Neural cell (in vitro differentiated cells): ENCODE results near the gene KDM4B.

Experiments used
- EP300 ChIP-seq: fragments of 450-650 bp; conservative IDR thresholded peaks from 2 replicates; pipeline ENCODE4 v1.6.1; 2014; ENCODE audit warnings: antibody characterized with exemption, mild to moderate bottlenecking, moderate library complexity; ENCODE audit not compliant: poor library complexity, severe bottlenecking
- EZH2 ChIP-seq: fragments of 200-600, 300-800 bp; shearing (Covaris generic), sonication (generic); IDR thresholded peaks from 2 replicates; pipeline ENCODE4 v1.6.1; 2014; ENCODE audit warnings: antibody characterized with exemption, low read length, borderline replicate concordance, mild to moderate bottlenecking; ENCODE audit not compliant: insufficient read depth, poor library complexity, severe bottlenecking
- POLR2AphosphoS5 ChIP-seq: IDR thresholded peaks from 2 replicates; pipeline ENCODE4 v1.6.1; 2012
- SMC3 ChIP-seq: fragments of 450-650 bp; conservative IDR thresholded peaks from 2 replicates; pipeline ENCODE4 v1.6.1; 2014; ENCODE audit warnings: antibody characterized with exemption, mild to moderate bottlenecking, moderate library complexity; ENCODE audit not compliant: poor library complexity
- TAF1 ChIP-seq: IDR thresholded peaks from 2 replicates; pipeline ENCODE4 v1.6.1; 2012; ENCODE audit warnings: low read depth
- TF ChIP-seq, protein P1 (sequence below): fragments of 450-650 bp; IDR thresholded peaks from 2 replicates; pipeline ENCODE4 v1.5.1; 2014; ENCODE audit warnings: antibody characterized with exemption, mild to moderate bottlenecking, moderate library complexity; ENCODE audit not compliant: poor library complexity, severe bottlenecking
- TF ChIP-seq, protein P2 (sequence below): IDR thresholded peaks from 2 replicates; pipeline ENCODE4 v1.6.1; 2012; ENCODE audit warnings: borderline replicate concordance

DNA sequence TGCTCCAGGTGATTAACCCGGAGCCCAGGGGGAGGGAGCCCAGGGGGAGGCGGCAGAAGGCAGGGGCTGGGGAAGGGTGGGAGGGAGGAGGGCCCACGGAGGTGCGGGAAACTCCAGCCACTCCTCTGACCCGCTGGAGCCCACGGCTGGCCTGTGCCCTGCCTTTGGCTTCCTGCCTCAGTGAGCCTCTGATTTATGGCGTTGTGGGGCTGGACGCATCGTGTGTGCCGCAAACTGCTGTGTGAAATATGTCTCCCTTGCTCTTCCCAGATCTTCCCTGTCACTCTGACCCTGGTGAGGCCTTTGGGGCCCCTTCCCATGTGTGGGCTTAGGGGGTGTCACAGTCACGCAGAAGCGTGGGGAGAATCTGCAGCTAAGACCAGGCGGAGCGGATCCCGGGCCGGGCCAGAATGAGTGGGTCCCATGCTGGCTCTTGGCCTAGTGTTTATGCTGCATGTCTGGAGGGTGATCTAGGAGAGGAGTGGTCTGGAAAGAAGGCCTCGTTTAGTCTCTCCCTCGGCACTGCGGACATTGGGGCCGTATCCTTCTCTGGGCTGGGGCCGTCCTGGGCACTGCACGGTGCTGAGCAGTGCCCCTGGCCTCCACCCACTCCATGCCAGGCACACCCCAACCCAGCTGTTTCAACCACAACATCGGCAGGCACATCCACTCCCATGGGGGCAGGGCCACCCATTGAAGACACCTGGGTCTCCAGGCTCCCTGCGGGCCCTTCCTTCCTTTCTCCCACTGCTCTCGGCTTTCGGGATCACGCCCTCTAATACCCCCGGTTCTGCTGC, 123.0 kb downstream of the KDM4B start:
- TF ChIP-seq SMC3 (no peak), TAF1 (no peak), EP300 (no peak), EZH2 (no peak), POLR2AphosphoS5 (no peak)
- TF ChIP-seq, protein P1, sequence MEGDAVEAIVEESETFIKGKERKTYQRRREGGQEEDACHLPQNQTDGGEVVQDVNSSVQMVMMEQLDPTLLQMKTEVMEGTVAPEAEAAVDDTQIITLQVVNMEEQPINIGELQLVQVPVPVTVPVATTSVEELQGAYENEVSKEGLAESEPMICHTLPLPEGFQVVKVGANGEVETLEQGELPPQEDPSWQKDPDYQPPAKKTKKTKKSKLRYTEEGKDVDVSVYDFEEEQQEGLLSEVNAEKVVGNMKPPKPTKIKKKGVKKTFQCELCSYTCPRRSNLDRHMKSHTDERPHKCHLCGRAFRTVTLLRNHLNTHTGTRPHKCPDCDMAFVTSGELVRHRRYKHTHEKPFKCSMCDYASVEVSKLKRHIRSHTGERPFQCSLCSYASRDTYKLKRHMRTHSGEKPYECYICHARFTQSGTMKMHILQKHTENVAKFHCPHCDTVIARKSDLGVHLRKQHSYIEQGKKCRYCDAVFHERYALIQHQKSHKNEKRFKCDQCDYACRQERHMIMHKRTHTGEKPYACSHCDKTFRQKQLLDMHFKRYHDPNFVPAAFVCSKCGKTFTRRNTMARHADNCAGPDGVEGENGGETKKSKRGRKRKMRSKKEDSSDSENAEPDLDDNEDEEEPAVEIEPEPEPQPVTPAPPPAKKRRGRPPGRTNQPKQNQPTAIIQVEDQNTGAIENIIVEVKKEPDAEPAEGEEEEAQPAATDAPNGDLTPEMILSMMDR, result no peak
- TF ChIP-seq, protein P2, sequence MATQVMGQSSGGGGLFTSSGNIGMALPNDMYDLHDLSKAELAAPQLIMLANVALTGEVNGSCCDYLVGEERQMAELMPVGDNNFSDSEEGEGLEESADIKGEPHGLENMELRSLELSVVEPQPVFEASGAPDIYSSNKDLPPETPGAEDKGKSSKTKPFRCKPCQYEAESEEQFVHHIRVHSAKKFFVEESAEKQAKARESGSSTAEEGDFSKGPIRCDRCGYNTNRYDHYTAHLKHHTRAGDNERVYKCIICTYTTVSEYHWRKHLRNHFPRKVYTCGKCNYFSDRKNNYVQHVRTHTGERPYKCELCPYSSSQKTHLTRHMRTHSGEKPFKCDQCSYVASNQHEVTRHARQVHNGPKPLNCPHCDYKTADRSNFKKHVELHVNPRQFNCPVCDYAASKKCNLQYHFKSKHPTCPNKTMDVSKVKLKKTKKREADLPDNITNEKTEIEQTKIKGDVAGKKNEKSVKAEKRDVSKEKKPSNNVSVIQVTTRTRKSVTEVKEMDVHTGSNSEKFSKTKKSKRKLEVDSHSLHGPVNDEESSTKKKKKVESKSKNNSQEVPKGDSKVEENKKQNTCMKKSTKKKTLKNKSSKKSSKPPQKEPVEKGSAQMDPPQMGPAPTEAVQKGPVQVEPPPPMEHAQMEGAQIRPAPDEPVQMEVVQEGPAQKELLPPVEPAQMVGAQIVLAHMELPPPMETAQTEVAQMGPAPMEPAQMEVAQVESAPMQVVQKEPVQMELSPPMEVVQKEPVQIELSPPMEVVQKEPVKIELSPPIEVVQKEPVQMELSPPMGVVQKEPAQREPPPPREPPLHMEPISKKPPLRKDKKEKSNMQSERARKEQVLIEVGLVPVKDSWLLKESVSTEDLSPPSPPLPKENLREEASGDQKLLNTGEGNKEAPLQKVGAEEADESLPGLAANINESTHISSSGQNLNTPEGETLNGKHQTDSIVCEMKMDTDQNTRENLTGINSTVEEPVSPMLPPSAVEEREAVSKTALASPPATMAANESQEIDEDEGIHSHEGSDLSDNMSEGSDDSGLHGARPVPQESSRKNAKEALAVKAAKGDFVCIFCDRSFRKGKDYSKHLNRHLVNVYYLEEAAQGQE, result no peak
